H1 (cell line): ENCODE measurements around the gene SPSB1.

Experiments used
- CTCF ChIP-seq, 3 experiments: IDR thresholded peaks; 1 replicate in 2 of 3; 2 replicates in 1 of 3; pipeline versions ENCODE4 v1.5.1 to v1.6.1; 2011; ENCODE audit warnings: low read length in 3 of 3, mild to moderate bottlenecking in 3 of 3, inconsistent platforms in 2 of 3, low read depth in 1 of 3, moderate library complexity in 1 of 3; ENCODE audit not compliant: insufficient read depth in 1 of 3; ENCODE audit errors: control extremely low read depth in 1 of 3
- MAFK ChIP-seq: IDR thresholded peaks from 2 replicates; pipeline ENCODE4 v1.6.1; 2012; ENCODE audit warnings: low read depth, mild to moderate bottlenecking, improper control_type of control experiment, low read length
- RXRA ChIP-seq: IDR thresholded peaks from 2 replicates; pipeline ENCODE4 v1.6.1; 2011; ENCODE audit warnings: low read depth, mild to moderate bottlenecking, low read length, moderate library complexity; ENCODE audit not compliant: insufficient read depth

DNA sequence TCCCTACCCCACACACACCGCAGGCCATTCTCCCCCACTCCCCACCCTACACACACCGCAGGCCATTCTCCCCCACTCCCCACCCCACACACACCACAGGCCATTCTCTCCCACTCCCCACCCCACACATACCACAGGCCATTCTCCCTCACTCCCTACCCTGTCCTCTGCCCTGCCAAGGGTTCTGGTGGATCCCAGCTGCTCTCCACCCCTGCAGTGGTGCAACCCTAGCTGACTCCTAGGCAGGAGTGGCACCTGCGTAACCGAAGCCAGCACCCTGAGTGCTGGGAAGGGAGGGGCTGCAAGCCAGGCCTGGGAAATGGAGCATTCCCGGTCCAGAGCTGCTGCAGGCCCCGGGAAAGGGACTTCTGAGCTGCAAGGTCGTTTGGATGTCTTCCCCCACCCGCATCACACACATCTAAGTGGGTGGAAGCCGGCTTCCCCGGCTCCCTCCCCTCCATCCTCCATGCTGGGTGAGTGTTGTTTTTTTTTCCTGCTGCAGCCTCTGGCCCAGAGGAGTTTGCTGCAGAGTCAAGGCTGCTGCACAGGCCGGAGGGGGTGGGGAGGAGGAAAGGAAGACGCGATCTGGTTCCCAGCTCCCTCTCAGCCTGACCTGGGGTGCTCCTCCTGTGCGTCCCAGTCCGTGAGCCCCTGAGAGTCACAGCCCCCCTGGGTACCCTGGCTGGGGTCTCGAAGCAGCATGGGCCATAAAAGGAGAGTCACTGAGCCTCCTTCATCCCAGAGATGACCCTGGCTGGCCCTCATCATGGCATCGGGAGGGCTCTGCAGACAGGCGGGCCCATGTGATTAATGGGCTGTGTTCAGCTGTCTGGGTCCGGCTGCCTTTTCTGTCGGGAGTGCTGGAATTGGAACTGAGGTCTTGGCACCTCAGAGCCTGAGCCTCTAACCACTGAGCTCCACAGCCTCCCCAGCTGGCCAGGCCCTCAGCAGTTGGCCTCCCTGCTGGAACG is 42.0 kb upstream of the SPSB1 start:
- TF ChIP-seq MAFK: no peak
- no peak for TF ChIP-seq CTCF (IDR thresholded peaks at IDR 0.05; ENCODE audit: control extremely low read depth in 1 of 3, insufficient read depth in 1 of 3, low read depth in 1 of 3, low read length in 3 of 3)
- no peak for TF ChIP-seq RXRA
